Activated T-cell treated with anti-CD3 and anti-CD28 coated beads for 48 hours (primary cell): Measurements from ENCODE around the gene URI1.
"Not testable (repeated sequence)": the region's sequence is repeated elsewhere in the genome, so short reads cannot be mapped to it uniquely, and the experiment has no call there.

ENCODE experiments used
- DNase-seq: peaks from one replicate; pipeline ENCODE4 v3.0.0-alpha.2; 2020; ENCODE audit warnings: low read depth

URI1 gene

DNA sequence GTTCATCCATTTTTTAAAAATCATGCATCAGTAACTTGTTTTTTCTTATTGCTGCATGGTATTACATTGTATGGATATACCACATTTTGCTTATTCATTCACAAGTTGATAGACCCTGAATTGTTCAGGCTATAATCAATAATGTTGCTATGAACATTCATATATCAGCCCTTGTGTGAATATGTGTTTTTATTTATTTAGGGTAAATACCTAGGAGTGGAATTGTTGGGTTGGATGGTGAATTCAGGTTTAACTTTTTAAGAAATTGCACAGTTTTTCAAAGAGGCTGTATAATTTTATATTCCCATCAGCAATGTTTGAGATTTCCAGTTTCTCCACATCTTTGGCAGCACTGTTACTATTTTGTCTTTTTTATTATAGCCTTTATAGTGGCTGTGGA lies 82.1 kb downstream of the URI1 start:
- DNase-seq: no peak

DNA sequence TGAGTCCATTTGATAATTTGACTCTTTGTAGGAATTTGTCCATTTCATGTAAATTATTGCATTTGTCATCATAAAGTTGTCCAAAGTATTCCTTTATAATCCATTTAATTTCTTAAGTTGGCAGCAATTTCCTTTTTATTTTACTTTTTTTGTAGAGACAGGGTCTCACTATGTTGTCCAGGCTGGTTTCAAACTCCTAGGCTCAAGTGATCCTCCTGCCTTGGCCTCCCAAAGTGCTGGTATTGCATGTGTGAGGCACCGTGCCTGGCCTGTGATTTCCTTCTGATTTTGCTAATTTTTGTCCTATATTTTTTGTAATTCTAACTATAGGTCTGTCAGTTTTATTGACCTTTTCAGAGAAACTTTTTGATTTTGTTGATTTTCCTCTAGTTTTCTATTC lies 84.9 kb downstream of the URI1 start:
- DNase-seq: no peak

DNA sequence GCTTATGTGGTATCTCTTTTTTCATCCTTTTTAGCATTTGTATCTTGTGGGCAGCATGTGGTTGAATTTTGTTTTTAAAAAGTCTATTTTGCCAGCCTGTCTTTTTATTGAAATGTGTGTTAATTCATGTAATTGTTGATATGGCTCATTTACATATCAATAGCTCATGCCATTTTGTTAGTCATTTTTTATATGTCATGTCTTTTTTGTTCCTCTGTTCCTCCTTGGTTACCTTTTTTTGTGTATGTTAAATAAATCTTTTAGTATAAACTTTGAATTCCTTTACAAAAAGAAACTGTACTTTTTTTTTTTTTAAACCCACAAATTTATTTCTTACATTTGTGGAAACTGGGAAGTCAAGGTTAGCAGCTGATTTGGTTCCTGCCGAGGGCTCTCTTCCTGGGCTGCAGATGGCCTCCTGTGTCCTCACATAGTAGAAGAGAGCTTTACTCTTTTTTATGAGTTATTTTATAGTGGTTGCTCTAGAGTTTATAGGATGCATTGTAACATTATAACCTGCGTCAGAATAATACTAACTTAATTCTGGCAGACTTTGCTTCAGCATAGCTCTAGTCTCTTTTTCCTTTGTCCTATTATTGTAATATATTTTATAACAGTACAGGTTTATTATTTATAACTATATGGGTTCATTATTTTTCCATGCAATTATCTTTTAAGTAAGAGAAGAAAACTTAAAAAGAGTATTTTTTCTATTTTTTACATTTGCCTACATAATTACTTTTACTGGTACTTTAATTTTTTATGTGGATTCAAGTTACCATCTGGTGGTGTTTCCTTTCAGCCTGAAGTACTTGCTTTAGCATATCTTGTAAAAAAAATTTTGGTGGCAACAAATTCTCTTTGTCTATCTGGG lies 86.3 kb downstream of the URI1 start:
- DNase-seq: no peak

DNA sequence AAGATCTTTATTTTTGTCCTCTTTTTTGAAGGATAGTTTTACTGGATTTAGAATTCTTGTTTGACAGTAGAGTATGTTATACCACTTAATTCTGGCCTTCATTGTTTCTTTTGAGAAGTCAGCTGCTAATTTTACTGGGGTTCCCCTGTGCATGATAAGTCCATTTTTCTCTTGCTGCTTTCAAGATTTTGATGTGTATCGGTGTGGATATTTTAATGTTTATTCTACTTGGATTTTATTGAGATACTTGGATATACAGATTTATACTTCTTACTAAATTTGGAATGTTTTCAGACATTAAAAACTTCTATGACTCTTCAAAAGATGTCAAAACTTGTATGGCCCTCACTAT lies 86.9 kb downstream of the URI1 start:
- no peak for DNase-seq

DNA sequence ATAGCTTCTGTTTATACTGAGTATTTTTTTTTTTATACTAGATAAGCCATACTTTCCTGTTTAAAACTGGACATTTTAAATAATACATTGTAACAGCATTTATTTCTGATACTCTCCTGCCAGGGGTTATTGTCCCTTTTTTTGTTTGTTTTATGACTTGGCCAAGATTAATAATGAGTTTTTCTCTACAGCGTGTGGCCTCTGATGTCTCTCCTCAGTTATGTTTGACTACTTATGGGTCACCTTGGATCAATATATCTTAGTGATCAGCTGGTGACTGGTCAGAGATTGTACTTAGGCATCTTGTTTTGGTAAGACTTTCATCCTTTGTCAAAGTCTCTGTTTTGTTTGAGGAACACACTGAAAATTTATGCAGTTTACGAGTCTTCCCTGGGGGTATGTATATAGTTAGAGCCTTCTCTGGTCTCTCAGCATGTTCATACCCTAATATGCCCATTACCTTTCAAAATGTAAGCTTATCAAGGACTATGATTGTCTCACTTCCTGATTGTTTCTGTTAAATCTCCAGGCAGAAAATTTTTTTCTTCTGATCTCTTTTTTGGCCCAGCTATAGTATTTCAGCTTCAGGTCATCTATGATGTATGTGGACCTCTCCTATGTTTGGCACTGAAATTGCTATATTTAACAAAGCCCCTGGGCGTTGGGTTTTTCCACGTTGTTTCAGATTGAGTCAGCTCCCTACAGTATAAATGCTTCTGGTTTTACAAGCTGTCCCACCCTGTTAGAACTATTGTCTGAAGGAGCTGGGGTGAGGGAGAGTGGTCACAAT lies 87.9 kb downstream of the URI1 start:
- no peak for DNase-seq

DNA sequence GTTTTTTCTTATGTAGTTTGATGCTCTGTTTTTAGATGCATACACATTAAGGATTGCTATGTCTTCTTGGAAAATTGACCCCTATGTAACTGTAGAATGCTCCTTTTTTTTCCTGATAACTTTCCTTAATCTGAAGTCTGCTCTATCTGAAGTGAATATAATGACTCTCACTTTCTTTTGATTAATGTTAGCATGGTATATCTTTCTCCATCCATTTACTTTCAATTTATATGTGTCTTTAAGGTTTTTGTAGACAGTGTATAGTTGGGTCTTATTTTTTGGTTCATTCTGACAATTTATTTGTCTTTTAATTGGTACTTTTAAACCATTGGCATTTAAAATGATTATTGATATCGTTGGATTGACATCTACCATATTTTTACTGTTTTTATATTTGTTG lies 92.3 kb downstream of the URI1 start:
- DNase-seq: no peak

DNA sequence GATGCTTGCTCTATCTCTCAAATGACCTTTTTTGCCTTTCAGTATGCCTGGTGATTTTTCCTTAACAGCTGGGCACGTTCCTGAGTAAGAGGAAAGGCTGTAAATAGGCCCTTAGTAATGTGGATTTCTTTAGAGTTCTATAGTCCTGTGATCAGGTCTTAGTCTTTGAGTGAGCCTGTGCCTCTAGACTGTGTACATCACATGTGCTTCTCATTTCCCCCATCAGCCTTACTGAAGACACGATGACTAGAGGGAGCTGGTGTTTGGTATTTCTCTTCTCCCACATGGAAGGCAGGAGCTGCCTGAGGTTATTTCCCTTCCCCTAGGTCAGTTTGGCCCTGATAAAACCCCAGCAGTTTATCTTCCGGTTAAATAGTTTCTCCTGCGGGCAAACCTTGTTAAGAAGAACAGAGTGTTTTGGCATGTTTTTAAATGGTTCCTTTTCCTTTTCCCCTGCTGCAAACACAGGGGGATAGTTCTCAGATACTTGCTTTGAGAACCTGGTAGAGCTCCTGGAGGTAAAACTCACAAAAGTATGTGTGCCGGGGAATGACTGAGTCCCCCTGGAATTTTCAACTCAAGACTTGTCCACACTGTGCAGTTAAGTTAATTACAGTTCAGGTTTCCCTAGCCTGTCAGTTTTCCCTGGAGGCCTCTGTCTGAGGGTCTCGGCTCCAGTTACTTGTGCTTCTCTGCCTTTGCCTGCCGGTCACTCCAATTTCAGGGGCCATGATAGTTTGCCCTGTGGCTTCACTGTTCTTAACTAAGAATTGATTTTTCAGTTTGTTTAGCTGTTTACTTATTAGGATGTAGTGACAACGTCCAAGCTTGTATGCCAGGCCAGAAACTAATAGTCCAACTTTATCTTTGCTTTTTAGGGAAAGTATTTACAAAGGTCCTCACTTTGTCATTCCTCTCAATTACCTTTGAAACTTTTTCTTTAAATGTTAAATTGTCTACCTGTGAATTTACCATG lies 94.4 kb downstream of the URI1 start:
- DNase-seq: no peak

DNA sequence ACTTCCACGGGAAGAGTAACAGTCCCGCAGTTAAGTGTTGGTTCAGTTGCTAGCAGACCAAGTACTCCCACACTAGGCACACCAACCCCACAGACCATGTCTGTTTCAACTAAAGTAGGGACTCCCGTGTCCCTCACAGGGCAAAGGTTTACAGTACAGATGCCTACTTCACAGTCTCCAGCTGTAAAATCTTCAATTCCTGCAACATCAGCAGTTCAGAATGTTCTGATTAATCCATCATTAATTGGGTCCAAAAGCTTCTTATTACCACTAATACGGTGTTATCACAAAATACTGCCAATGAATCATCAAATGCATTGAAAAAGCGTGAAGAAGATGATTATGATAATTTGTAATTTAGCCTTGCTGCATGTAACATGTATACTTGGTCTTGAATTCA lies 95.8 kb downstream of the URI1 start:
- no peak for DNase-seq

DNA sequence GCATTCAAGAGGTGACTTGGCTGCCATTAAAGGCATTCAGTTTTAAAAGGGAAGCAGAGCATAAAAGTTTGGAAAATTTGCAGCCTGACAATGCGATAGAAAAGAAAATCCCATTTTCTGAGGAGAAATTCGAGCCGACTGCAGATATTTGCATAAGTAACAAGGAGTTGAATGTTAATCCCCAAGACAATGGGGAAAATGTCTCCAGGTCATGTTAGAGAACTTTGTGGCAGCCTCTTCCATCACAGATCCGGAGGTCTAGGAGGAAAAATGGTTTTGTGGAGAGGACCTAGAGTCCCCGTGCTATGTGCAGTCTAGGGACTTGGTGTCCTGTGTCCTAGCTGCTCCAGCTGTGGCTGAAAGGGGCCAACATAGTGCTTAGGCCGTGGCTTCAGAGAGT lies 99.9 kb downstream of the URI1 start:
- DNase-seq: not testable (repeated sequence)

DNA sequence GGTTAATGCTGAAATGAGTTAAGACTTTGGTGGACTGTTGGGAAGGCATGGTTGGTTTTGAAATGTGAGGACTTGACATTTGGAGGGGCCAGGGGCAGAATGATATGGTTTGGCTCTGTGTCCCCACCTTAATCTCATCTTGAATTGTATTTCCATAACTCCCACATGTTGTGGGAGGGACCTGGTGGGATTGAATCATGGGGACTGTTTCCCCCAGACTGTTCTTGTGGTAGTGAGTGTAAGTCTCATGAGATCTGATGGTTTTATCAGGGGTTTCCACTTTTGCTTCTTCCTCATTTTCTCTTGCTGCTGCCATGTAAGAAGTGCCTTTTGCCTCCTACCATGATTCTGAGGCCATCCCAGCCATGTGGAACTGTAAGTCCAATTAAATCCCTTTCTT lies 101.0 kb downstream of the URI1 start:
- DNase-seq: not testable (repeated sequence)

DNA sequence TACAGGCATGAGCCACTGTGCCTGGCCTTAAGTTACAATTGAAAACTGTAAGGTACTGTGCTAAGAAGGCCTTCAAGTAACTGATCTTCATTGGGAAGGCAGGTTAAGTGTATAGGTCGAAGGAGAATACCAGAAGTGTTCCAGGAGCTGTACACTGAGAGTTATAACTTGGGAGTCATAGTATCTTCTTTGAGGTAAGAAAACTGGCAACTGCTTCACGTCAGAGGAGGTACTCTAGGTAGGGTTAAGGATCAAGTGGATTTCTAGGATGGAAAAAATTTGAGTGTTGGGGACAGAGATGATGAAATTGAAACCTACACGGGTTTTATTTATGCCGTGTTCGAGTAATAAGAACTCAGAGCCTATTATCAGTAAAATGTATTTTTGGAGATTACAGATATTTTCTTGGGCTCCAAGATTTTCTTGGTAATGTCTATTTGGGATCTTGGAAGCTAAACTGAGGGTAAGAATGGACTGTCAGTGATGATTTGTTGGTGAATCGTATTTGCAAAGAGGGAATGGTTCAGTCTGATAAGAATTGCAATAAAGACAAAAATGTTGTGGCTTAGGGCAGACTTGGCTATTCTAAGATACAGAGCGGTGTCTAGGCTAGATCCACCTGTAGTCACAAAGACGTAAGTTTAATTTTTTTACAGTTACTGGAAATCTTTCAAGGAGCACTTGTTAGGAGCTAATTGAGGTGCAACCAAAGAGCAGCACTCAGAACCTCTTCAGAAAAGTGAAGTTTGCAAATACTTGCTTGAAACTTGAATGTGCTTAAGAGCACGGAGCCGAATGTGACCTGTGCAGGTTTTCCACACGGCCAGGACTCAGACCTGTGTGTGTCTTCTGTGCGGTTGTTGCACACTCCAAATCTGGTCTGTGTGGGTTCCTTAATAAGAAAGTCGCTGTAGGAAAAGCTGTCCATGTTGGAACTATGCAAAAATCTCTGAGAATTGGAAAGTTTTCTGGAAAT lies 102.5 kb downstream of the URI1 start:
- no peak for DNase-seq

DNA sequence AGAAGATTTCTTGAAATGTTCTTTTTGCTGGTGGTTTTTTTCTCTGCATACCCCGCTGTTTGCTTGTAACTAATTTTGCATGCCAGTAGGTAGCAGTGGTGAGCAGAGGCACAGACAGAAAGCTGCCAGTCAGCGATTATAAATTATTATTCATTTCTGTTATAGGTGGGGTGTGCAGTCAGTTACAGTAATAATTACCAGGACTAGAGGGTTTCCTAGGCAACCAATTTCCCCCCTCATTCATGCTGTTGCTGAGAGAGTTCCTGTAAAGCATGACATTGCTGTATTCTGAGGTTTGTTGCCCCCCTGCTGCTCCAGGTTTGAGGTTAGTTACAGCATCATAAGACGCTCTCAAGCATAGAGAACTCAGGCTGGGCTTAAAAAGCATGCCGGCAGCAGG lies 104.5 kb downstream of the URI1 start:
- no peak for DNase-seq

DNA sequence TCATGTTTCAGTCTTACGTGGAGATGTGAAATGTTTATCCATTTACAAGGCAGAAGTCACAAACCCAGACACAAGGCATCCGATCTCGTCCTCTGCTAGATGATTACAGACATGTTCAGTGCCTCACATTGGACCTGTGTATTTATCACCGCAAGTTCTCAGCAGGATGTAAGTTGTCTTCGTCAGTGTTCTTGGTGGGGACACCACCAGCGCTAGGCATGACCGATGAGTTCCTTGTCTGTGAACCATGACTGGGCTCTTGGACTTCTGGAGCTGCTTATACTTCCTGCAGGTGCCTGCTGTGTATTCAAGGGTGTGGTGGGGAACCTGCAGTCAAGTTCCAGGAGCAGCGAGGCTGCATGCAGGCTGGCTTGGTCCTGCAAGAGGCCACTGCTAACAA lies 105.4 kb downstream of the URI1 start:
- no peak for DNase-seq

DNA sequence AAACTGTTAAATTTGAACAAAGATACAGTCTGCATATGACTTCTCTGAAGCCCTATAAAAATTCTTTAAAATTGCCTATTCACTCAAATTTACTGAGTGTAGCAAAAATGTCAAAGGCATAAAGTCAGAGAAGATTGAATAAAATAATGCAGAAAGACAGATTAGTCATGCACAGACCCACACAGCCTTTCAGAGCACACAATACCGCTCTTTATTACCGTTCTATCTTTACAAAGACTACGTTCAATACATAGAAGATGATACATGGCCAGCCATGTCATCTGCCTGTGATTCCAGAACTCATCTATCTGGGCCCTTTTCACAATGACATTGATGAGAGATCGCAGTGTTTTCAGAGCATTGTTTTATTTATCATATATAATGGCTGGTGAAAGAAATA lies 107.2 kb downstream of the URI1 start:
- no peak for DNase-seq

DNA sequence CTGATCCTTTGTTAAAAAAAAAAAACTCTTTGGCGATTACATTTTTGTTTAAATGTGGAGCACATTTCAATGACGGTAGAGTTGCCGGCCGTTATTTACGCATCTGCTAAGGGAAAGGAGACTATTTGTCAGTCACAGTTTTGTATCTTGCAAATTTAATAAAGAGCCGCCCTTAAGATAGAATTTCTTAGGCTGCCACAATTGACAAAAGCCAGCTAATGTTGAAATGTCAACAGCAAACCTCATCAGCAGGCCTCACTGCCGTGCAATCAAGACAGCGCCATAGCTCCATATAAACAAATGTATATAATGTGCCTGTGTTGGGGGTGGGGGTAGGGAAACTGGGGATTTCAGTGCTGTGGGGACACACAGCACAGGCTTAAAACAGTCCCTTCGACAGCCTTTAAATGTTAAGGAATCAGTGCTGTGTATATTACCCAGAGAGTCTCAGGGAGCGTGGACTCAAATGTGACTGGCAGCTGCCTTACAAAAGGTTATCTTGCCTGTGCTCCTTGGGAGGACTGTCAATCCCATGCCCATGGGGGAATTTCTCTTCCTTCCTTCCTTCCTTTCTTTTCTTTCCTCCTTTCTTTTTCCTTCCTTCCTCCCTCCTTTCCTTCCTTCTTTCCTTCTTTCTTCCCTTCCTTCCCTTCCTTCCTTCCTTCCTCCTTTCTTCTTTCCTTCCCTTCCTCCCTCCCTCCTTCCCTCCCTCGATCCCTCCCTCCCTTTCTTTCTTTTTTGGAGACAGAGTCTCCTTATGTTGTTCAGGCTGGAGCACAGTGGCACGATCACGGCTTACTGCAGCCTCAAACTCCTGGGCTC lies 108.0 kb downstream of the URI1 start:
- no peak for DNase-seq

DNA sequence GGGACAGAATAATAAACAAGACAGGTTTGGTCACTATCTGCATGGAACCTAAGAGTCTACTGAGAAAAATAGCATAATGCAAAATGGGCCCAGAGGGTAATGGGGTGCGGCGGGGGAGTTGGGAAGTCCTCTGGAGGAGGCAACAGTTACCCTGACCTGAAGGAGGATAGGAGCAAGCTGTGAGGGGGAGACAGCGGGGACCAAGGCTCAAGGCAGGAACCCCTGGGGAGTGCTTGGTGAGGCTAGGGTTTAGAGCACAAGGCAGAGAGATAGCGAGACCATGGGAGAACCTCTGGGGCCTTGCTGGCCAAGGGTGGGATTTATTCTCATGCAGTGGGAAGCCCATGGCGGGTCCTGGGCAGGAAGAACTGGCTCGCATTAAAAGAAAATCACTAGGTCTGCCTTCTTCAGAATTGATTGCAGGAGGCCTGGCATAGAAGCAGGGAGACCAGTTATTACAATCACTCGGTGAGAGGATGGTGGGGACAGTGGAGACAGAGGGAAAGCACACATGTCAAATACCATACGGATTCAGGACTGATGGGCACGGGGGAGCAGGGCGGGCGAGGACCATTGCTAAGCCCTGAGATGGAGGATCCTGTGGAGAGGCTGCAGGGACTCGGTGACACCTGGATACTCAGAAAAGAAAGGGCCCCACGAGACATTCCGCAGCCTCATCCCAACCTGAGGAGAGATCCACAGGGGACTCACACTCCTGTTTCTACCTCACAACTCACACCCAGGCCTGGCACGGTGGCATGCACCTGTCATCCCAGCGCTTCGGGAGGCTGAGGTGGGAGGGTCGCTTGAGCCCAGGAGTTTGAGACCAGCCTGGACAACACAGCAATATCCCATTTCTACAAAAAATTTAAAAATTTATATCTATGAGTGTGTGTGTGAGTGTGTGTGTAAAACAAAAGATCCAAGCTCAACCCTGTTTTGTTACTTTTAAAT lies 110.4 kb downstream of the URI1 start:
- no peak for DNase-seq

DNA sequence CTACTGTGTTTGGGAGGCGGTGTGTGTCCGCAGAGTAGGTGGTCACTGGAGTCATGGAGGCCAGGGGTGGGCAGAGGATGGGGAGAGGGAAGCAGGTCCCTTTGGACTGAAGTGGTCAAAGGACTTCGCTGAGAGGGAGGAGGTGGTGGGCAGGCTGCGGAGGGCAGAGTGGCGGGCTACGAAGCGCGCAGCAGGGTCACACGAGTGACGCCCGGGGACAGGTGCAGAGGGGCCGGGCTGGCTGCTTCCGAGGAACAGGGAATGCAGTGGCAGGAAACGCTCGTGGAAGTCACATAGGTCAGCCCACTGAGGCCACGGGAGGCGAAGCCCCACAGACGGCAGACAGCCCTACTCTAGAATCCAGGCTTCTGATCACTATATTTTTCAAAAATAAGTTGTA lies 111.5 kb downstream of the URI1 start:
- DNase-seq: no peak

DNA sequence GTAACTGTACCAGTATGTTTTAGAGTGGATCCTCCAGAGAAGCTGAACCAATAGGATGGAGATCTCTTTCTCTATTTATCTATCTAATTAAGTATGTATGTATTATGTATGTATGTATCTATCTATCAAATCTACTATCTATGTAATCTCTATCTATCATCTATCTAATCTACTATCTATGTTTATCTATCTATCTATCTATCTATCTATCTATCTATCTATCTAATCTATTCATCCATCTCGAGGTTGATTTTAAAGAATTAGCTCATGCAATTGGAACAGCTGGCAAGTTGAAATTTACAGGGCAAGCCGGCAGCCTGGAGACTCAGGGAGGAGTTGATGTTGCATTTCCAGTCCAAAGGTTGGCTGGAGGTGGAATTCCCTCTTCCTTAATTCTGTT lies 112.2 kb downstream of the URI1 start:
- DNase-seq: no peak

DNA sequence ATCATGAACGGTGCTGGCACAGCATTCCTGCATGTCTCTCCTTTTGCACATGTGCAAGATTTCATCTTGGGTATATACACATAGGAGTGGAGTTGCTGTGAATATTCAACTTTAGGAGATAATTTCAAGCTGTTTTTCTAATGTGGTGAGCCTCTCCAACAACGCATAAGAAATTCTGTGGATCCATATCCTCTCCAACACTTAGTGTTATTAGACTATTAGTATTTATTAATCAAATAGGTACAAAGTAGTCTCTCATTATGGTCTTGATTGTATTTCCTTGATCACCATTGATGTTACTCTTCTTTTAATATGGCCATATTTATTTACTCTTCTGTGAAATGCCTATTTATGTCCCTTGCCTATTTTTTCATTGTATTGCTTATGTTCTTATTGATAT lies 114.5 kb downstream of the URI1 start:
- DNase-seq: no peak
